Suppressor macrophage treated with lipopolysaccharide for 1 hour (primary cell): ENCODE measurements around the gene RBM45.
"Not testable (repeated sequence)": the region's sequence is repeated elsewhere in the genome, so short reads cannot be mapped to it uniquely, and the experiment has no call there.

ENCODE experiments used
- DNase-seq, 3 donors: peaks; one replicate each; pipeline ENCODE4 v3.0.0-alpha.2; 2020 to 2022

The RBM45 gene

DNA sequence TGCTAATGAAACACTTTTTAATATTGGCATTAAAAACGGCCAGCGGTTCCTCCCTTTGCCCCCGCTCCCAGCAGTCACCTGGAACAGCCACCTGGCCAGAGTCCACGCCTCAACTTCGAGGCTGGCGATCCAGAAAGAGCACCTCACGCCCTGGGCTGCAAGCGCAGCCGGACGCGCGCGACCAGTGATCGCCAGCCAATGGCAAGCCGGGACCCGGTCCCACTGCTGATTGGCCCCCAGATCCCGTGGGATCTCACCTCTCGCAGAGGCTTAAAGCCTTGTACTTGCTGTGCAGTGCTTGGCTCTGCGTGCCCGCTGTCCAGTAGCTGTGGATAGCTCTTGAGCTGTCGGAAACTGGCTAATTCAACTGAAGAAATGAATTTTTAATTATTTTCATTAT lies 4.1 kb upstream of the RBM45 start:
- DNase-seq, result no peak

GRCh38 chr2:178109813-178110212 lies 2.4 kb upstream of the RBM45 start:
- DNase-seq, result peak; percentile 52 to 77 (median 73)

GRCh38 chr2:178110681-178111080 lies 1.6 kb upstream of the RBM45 start:
- no peak for DNase-seq

DNA sequence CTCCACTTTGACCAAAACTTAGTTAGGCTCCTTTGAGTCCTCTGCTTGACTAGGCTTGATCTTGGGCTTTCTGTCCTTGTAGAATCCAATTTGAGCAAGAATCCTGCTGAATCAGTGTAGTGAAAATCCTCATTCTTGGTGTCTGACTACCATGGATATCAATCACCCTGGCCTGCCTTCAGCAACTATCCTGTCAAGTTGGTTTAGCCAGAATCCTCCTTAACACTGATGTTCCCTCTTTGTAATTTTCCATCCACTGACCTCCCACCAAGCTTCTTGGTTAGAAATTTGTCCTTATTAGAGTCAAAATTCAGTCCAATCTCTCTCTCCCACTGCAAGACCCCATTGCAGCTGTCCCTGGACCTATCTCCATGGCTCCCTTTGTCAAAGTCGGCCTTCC lies 494 bp upstream of the RBM45 start:
- DNase-seq, result no peak

GRCh38 chr2:178114462-178114861 lies 2.2 kb downstream of the RBM45 start:
- no peak for DNase-seq

- peak; percentile 28 to 54 (median 31) for DNase-seq
These were observed 3.0 kb downstream of the RBM45 start for GRCh38 chr2:178115271-178115670.

DNA sequence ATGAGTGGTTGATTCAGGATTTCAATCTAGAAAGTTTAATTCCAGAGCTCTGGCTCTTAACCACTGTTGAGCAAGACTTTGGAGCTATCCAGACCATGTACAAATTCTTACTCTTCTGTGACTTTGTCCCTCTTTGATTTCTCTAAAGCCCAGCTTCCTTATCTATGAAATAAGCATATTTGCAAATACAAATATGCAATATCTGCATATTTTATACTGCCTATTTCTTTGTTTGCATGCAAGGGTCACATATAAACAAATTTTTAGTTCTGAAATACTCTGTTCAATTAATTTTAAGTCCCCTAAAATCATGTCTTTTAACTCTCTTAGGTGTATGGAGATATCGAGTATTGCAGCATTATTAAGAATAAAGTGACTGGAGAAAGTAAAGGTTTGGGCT lies 5.5 kb downstream of the RBM45 start:
- DNase-seq, result no peak

DNA sequence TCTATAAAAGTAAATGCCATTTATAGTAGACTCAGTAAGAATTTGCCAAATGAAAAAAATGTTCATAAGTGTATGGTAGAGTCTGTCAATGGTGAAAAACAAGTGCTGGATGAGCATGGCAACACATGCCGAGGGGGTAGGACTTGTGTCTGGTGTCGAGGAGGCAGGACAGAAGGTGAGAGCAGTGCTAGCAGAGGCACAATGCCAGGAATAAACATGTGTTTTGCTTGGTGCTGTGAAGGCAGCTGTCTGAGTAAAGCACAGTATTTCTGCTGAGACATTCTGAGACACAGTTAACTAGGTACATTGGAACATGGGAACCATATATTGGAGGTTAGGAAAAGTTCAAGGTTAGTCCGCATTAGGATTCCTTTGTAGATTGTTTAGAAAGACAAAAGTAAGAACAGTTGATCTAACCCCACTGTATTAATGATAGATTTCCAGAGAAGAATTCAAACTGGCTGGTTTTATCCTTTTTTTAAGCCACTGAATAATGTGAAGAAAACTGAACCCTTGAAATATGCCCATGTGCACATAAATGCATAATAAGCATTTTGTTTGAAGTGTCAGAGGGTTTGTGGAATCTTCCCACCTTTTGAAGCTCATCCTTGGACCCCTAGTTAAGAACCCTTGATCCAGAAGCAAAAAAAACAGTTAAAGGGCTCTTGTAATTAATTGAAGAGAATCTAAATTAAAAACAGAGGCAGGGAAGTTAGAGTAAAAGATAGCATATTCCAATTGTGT lies 7.1 kb downstream of the RBM45 start:
- no peak for DNase-seq

- DNase-seq, result no peak
These were observed 10.9 kb downstream of the RBM45 start for GRCh38 chr2:178123163-178123562.

DNA sequence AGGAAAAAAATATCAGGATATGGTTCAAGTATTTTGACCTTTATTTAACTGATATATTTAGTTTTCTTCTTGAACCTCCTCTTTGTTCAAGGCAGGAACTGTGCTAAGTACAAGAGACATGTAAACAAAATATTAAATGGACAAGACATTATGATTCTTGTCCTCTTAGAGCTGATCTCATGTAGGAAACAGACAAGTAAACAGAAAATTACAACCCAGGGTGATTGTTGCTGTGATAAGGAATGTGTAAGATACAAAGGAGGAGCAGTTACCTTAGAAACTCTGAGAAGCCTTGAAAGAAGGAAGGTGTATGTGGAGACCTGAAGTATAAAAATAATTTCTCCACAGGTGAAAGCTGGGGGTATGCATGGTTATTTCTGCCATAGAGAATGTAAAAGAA lies 12.9 kb downstream of the RBM45 start:
- no peak for DNase-seq

GRCh38 chr2:178125862-178126261 lies 13.6 kb downstream of the RBM45 start:
- DNase-seq, result no peak

DNA sequence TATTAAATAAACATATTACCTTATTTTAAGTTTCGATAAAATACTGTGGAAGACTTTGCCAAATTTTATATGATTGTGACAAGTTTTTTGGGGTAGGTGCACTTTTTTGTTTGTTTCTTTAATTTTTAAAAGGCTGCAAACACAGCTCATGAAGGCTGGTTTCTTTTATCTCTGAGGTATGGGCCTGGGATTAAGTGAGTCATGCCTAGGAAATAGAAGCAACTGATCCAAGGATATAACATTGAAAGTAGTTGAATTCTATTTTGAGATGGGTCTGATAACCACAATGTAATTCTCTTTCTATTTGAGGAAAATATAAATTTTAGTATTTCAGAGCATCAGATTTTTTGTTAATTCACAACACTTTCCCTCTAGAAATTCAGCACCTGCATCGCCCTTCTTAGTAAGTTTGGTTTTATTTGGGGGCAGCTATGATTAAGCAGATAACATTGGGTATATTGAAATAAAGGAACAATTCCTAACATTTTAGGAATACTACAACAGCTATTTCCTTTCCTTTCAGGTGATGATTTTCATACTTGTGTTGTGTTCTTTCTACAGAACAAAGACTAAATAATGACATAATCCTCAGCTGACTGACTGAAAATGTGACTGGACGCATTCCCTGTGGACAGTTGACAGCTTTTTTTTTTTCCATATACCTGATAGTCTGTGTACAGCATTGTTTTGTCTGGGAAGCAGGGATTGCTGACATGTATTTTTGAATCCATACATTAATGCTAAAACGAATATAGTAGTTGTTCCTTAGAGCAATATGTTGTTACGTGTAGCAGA lies 16.8 kb downstream of the RBM45 start:
- no peak for DNase-seq

DNA sequence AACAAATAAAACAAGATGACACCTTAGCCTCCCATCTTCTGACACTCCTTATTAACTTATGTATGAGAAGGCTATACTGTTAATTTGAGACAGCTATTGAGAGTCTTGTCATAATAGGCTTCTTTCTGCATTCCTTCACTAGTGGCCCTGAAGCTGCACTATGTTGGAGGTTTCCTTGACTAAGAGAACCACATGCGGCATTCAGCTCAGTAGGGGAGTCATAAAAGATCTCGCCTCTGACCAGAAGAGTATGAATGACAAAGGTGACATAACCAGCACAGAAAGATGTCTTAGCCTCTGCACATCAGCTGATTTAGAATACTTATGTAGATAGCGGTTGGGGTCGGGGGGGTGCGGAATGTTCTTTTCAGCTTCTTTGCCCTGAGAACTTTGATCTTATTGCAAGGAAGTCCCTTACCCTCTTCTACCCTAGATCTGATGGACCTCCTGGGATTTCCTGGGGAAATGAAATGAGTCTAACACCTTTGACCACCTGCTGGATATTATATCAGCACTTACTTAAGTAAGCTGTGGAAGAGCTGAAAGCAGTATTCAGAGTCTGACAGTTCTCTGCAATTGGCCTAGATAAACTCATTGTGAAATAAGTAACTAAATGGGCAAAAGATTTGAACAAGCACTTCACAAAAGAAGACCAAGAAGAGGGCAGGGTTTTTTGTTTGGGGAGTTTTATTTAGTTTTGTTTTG lies 24.2 kb downstream of the RBM45 start:
- no peak for DNase-seq

GRCh38 chr2:178142274-178143065 lies 30.2 kb downstream of the RBM45 start:
- peak in 2 of 3 donors; percentile 15 to 36 for DNase-seq

GRCh38 chr2:178143481-178143880 lies 31.2 kb downstream of the RBM45 start:
- no peak for DNase-seq

GRCh38 chr2:178152033-178152432 lies 39.8 kb downstream of the RBM45 start:
- DNase-seq, result no peak

DNA sequence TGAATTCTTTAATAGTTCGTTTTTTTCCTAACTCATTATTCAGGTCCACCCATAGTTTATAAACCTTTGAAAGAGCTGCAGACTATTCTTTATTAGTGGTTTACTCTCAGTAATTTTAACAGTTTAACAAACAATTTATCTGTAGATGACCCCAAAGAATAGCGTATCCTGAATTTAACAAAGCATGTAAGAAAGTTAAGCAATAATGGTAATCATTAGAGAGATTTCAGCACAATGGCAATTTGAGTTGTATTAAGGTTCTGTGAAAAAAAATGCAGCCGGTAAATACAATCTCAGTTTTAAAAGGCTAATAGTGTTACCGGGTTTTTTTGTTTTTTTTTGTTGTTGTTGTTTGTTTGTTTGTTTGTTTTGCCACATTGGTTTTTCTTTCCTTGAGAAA lies 40.3 kb downstream of the RBM45 start:
- no peak for DNase-seq

DNA sequence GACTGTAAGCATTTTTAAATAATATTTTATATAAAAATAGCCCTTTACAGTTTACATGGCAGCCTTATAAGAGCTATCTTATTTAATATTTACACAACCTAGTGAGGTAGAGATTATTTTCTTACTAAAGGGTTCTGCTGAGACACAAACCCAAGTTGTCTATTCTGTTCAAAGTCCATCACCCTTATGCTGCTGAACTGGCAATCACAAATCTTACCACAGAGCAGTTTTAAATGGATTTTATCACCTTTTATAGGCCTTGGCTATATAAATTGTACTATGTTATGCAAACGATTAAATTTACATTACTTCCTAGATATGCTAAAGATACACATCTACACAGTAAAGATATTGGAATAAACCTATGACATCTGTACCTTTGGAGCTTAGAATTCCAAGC lies 40.7 kb downstream of the RBM45 start:
- no peak for DNase-seq

- DNase-seq, result not testable (repeated sequence)
These were observed 41.6 kb downstream of the RBM45 start for GRCh38 chr2:178153878-178154277.

- DNase-seq, result no peak
These were observed 43.3 kb downstream of the RBM45 start for GRCh38 chr2:178155524-178155923.

DNA sequence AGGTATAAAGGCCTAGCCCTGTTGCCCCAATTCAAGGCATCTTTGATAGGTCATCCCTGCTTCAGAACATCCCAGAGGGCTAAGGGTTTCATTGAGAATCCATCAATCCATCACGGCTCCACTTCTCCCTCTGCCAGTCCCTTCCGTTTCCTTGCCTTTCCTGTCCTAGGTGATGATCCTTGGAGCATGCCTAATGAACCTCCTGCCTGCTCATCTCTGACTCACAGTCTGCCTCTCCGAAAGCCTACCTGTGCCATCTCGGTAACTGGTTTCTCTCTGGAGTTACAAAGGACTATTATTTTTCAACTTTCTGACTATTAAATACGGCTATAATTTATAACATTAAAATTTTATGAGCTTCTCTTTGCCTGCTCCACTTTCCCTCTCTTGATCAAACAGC lies 45.3 kb downstream of the RBM45 start:
- DNase-seq, result no peak

DNA sequence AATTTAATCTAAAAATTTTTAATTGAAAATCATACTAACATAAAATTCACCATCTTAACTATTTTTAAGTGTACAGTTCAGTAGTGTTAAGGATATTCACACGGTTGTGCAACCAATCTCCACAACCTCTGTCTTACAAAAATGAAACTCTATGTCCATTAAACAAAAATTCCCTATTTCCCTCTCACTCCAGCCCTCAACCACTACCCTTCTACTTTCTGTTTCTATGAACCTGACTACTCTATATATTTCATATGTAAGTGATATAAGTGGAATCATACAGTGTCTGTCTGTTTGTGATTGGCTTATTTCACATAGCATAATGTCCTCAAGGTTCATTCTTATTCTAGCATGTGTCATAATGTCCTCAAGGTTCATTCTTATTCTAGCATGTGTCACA lies 47.7 kb downstream of the RBM45 start:
- peak; percentile 16 to 55 (median 25) for DNase-seq

- DNase-seq, result no peak
These were observed 48.4 kb downstream of the RBM45 start for GRCh38 chr2:178160601-178161000.
